D341Med (cell line): ENCODE results near the gene MVB12B.

Experiments
- DNase-seq: peaks from one replicate; pipeline ENCODE4 v3.0.0; 2012; ENCODE audit warnings: low spot score

The MVB12B gene

GRCh38 chr9:126386776-126387175 lies 60.1 kb downstream of the MVB12B start:
- DNase-seq: no peak

- DNase-seq: no peak
Measured at GRCh38 chr9:126388964-126389708, 62.5 kb downstream of the MVB12B start.

- no peak for DNase-seq
Measured at GRCh38 chr9:126389992-126390391, 63.4 kb downstream of the MVB12B start.

GRCh38 chr9:126390923-126391322 lies 64.3 kb downstream of the MVB12B start:
- DNase-seq: no peak

- no peak for DNase-seq
Measured at GRCh38 chr9:126391713-126392661, 65.4 kb downstream of the MVB12B start.

- no peak for DNase-seq
Measured at GRCh38 chr9:126392662-126393371, 66.2 kb downstream of the MVB12B start.

- no peak for DNase-seq
Measured at GRCh38 chr9:126393876-126394275, 67.2 kb downstream of the MVB12B start.

GRCh38 chr9:126394802-126395201 lies 68.2 kb downstream of the MVB12B start:
- DNase-seq: no peak

- DNase-seq: no peak
Measured at GRCh38 chr9:126395439-126396212, 69.0 kb downstream of the MVB12B start.

- DNase-seq: no peak
Measured at GRCh38 chr9:126397056-126397455, 70.4 kb downstream of the MVB12B start.

GRCh38 chr9:126398403-126399058 lies 71.9 kb downstream of the MVB12B start:
- peak; percentile 91 for DNase-seq

GRCh38 chr9:126399251-126399650 lies 72.6 kb downstream of the MVB12B start:
- no peak for DNase-seq

- DNase-seq: no peak
Measured at GRCh38 chr9:126399789-126400188, 73.2 kb downstream of the MVB12B start.

GRCh38 chr9:126400571-126400970 lies 73.9 kb downstream of the MVB12B start:
- DNase-seq: no peak

GRCh38 chr9:126401107-126401506 lies 74.5 kb downstream of the MVB12B start:
- DNase-seq: no peak

- DNase-seq: no peak
Measured at GRCh38 chr9:126401581-126401980, 75.0 kb downstream of the MVB12B start.

GRCh38 chr9:126403397-126403796 lies 76.8 kb downstream of the MVB12B start:
- no peak for DNase-seq

GRCh38 chr9:126404459-126404858 lies 77.8 kb downstream of the MVB12B start:
- DNase-seq: no peak

- DNase-seq: no peak
Measured at GRCh38 chr9:126406075-126406667, 79.5 kb downstream of the MVB12B start.

GRCh38 chr9:126407114-126407870 lies 80.7 kb downstream of the MVB12B start:
- DNase-seq: no peak
